CD4-positive, alpha-beta T cell treated with Interleukin-4 for 4 hours (primary cell): ENCODE results near the gene CALU.
A peak's percentile ranks its signal among the peaks of the same experiment; 100 is the strongest.

ENCODE experiments used
- DNase-seq: peaks from one replicate; pipeline ENCODE4 v3.0.0-alpha.2; 2020

The CALU gene

DNA sequence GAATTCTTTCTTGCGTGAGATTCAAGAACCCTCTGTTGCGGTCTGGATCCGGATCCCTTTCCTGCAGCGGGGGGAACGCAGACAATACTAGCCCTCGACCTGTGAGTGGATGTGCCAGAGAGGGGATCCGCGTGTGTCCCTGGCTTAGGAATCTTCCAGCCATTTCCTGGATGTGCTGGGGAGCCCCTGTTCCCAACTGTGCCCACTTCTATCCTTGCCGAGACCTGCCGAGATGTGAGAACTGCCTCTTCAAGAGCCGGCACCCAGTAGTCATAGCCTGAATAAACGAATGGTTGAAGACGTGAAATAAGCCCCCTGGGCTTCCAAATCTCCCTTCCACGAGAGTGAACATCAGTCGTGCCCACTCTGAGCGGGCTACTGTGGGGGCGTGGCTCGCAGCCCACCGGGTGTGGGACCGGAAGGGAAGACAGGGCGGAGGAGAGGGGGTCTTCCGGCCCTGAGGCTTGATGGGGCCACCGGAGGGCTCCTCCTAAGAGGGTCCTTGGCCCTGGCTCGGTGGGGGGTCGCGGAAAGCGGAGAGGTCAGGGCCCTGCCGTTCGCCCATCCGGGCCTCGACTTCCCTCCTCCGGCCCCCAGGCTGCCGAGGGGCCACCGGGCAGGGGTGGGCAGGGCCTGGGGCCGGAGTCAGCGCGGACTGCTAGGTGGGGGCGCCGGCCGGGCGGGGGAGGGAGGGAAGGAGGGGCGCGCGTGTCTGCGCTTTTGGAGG lies 51.3 kb downstream of the CALU start:
- DNase-seq, result no peak

DNA sequence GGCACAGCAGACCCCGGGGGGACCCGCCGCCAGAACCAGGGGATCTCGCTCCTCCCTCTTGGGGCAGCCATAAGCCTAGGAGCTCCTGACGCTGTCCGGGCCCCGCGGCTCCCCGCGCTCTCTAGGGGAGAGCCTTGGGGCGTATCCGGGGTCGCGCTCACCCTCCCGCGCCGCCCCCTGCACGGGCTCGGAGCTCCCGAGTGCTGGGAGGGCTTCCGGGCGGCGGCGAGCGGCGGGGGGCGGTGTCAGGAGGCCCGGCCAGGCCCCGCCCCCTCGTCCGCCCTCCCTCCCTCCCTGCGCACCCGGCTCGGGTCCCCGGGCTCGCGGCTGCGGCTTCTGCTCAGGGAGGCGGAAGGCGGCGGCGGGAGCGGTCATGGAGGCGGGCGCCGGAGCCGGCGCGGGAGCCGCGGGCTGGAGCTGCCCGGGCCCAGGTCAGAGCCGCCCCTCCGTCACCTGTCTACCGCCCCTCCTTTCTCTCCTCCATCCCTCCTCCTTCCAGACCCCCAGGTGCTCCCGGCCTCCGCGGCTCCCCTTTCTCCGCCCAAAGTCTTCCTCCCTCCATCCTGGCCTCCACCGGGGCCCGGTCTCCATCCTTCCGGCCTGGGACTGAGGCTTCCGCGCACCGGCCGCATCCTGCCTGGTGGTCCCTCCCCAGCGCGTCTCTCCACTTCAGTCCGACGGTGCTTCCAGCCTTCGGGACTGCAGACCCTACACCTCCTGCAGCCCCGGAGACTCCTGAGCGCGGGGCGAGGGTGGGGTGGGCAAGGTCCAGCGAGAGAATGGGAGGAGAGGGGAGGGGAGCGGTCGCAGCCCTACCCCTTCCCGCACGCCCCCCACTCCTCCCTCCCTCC lies 52.2 kb downstream of the CALU start, which contains the start of gene CCDC136:
CCDC136 (plus strand) TSS at position 848 of the 851 bp plus-strand sequence. CDS start 444 bp downstream, outside the sequence.
- DNase-seq, result peak; percentile 65

DNA sequence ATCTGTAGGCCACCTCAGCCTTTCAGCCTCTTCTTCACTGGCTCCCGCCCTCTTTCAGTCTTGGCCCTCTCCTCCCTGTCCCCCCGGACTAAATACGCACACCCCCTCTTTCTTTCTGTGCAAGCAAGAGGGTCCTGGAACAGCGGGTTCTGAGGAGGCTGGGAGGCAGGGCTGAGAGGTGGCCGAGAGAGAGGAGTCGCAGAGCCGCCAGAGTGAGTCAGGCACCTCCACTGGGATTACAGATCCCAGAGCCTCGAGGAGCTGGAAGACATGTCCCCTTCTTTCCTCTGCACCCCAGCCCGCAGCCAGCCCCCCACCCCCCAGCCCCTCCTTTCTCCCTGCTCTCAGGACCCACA lies 52.8 kb downstream of the CALU start:
- no peak for DNase-seq

DNA sequence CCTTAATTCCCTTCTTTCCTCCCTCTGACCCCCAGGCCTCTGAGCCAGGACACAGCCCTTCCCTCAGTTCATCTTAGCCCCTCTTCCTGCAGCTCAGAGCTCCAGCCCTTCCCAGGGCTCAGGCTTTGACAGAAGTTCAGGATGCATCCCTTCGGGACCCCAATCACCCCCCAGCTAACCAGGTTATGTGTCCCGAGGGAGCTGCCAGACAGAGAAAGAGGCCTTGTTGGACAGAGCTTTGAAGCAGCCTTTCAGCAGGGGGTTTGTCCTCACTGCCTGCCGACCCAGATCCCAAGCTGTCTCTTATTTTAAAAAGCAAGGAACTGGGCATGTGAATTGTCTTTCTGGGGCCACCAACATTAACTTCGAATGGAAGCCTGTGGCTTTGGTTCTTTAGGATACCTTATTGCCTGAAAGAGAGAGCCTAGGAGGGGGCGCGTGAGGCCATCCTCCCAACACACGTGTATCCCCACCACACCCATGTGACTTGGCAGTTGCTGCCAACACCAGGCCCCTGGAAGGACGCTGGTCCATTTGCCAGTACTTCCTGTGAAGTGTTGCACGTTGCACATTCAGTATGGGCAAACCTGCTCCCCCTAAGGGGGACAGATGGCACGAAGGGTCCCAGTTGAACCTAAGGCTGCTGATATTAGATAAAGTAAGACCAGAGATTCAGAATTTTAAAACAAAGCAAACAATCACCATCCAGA lies 53.5 kb downstream of the CALU start:
- DNase-seq, result no peak

DNA sequence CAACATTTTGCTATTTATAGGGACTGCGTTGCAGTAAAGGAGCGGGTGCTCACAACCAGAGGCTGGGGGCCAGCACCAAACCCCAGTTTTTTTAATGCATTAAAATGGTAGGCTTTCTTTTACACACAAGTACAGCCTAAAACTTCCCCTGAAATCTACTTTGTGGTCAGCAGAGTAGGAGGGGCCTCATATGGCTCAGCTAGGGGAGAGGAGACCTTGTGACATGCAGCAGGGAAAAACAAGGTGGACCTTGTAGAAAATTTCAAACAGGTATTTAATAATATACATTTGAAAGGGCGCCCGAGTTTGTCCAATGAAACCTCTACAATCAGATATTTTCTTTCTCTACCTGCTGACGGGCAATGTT lies 54.0 kb downstream of the CALU start:
- DNase-seq, result no peak

DNA sequence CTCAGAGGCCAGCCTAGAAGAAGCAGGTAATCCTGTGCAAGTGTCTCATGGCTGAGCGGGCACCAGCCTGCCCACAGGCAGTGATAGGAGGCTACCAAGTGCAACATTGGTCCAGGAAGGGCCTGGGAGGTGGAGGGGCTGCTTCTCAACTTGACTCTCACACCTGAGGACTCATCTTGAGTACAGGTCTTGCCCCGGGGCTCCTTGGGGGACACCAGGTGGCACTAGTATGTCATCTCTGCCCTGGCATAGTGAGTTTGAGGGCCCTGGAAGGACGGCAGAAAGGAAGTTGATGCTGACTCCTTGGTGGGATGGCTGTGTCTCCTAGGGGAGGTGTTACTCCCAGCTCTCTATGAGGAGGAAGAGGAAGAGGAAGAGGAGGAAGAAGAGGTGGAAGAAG lies 54.9 kb downstream of the CALU start:
- no peak for DNase-seq

DNA sequence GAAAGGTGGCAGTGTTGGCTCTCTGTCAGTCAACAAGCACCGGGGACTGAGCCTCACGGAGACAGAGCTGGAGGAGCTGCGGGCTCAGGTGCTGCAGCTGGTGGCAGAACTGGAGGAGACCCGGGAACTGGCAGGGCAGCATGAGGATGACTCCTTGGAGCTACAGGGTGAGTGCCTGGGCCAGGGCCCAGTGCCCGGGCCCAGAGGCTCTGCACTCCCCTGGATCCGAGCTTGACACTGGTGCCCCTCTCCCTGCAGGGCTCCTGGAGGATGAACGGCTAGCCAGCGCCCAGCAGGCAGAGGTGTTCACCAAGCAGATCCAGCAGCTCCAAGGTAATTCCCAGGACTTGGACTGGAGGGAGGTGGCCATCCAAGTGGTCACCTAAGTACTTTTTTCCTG lies 55.3 kb downstream of the CALU start:
- no peak for DNase-seq

DNA sequence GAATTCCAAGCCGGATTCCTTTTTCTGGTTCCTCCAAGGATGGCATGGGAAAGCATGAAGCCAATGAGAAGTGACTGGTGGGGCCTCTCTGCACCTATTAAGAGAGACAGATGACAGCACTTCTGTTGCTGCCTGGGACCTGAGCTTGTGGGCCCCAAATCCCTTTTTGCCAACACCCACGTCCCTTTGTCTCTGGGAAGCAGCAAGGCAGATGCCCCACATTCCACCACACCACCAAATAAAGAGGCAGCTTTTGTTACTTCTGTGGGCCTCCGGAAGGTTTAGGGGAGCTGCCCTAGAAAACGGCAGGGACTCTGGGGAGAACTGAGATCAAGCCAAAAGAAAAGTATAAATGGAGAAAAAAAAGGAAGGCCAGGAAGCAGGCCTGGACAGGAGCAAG lies 56.0 kb downstream of the CALU start:
- no peak for DNase-seq

DNA sequence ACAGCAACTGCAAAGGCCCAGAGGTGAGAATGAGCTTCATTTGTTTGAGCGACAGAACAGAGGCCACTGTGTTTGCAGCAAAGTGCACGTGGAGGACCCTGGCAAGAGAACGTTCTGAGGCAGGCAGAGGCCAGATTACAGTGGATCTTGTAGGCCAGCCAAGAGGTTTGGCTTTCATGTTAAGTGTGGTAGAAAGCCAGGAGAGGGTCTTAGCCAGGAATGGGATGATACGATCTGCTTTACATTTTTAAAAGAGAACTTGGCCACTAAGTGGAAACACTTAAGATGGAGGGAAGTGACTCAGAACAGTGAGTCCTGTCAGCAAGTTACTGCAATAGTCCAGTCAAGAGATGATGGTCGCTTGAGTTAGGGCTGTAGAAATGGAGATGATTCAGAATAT lies 57.2 kb downstream of the CALU start:
- no peak for DNase-seq

DNA sequence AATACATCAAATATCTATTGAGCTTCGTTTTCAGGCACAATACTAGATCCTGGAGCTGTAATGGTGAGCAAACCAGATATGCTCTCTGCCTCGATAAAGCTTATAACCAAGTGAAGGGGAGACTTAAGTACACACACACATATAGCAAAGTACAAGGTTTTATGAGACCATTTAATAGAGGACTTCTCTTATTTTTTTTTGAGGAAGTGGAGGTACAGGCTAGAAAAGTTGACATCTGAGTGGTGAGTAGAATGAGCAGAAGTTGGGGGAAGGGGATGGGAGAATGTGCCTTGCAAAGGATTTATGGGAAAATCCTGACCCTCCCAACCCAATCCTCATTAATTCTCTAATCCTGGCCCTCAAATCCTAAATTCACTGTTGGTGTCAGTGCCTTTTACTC lies 60.3 kb downstream of the CALU start:
- no peak for DNase-seq

DNA sequence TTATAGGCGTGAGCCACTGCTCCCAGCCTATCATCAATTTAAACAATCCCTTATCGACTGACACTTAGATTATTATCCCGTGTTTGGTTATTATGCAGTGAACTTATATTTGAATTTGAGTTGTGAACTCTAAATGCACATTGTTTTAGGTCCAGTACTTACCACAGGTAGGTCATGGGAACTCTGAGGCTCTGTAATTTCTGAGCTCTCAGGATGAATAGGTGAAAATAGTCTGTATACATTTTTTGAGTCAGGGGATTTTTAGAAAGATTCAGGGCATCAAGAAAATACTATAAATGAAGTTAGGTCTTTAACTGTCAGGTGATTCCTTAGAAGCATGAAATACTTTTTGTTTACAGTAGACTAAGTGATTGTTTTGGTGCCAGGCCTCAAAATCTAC lies 61.4 kb downstream of the CALU start:
- DNase-seq, result no peak

DNA sequence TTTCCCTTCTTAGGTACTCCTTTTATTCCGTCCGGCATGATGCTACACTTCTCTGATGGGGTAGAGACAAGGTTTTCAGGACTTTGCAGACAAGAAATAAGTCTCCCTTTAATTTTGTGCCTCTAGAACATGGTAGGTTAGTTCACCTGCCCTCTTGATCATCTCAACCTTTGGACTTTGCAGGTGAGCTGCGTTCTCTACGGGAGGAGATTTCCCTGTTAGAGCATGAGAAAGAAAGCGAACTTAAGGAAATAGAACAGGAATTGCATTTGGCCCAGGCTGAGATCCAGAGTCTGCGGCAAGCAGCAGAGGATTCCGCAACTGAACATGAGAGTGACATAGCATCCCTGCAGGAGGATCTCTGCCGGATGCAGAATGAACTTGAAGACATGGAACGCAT lies 61.8 kb downstream of the CALU start:
- DNase-seq, result no peak

DNA sequence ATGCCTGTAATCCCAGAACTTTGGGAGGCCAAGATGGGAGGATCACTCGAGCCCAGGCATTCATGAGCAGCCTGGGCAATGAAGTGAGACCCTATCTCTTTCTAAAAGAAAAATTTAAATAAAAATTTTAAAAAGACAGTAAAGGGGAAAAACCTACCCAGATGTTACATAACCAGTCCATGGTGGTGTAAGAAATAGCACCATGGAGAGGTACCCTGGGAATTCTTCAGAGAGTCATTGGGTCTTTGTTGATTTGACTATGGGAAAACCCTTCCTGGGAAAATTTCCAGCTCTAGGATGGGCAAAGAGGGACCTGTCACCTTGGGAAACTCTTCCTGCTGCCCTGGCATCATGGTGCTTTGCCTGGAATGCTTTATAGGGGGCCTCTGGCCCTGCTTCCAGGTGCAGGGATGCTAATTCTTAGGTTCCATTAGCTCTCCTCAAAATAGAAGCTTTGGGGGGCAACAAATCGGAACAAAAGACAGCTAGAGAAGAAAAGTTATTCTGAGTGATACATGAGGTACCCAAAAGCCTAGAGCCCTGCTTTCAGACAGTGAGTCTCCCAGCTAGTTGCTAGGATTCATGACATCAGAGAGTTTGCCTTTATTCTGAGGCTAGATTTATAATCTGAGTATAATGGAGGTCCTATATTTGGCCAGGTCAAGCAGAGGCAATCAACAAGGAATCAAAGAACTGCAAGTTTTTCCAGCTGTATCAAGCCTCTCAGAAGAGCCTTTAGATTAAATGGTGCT lies 62.7 kb downstream of the CALU start:
- no peak for DNase-seq

DNA sequence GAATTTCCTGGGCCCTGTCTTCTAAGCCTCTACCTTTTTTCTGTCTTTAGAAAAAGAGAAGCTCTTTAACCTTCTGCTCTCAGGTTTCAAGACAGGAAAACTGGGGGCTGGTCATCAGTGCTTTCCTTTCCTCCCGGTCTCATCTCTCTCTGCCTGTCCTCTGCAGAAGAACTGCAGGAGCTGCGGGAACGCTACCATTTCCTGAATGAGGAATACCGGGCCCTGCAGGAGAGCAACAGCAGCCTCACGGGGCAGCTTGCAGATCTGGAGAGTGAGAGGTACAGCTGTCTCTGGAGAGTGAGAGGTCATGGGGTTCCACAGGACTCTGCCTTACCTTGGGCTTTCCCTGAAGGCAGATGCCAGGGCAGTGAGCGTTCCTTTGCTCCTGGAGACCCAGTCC lies 65.3 kb downstream of the CALU start:
- no peak for DNase-seq

DNA sequence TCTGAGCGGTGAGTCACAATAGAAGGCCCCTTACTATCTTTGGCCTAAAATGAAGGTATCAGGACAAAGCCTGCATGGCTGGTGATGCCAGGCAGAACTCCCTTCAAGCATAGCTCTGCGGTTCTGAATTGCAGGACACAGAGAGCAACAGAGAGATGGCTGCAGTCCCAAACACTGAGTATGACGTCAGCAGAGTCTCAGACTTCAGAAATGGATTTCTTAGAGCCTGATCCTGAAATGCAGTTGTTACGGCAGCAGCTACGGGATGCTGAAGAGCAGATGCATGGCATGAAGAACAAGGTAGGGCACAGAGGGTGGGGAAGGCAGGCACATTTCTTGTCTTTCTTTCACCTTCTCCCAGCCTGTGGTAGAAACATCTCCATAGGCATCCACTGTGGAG lies 66.1 kb downstream of the CALU start:
- no peak for DNase-seq

DNA sequence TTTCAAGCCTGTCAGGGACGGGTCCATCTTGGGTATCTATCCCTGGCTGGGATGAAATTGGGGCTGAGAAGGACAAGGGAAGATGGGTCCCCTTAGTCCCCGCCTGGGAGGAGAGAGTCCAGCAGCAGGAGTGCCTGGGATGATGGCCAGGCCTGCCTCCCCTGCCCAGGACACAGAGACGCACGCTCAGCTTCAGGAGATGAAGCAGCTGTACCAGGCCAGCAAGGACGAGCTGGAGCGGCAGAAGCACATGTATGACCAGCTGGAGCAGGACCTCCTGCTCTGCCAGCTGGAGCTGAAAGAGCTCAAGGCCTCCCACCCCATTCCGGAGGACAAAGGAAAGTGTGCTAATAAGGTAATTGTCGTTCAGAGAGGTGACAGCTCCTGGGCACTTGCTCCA lies 68.0 kb downstream of the CALU start:
- no peak for DNase-seq

DNA sequence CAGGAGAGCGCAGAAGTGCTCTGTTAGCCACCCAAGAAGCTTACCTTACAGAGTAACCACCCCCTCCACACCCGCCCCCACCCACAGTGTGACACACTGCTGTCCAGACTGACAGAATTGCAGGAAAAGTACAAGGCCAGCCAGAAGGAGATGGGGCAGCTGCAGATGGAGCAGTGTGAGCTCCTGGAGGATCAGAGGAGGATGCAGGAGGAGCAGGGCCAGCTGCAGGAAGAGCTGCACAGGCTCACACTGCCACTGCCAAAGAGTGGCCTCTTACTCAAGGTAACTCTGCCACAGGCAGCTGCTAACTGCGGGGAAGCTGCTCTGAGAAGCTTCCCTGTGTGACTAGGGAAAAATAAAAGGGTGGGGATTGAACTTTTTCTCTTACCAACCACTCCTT lies 70.2 kb downstream of the CALU start:
- no peak for DNase-seq

DNA sequence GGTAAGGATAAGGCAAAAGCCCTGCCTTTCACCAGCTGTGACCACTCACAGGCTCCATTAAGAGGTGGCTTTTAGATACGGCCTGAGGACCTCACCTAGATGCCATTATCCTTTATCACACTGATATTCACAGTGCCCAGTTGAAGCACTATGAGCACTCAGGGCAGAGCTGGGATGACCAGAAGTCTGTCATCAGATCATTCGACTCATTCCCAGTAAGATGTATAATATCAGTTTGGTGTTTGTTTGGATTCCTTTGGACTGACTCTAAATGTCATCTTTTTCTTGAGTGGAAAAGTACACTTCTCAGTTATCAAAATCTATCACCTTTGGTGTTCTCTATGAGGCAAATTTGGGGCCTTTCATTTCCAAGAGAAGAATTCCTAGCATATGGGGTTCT lies 71.3 kb downstream of the CALU start:
- no peak for DNase-seq

DNA sequence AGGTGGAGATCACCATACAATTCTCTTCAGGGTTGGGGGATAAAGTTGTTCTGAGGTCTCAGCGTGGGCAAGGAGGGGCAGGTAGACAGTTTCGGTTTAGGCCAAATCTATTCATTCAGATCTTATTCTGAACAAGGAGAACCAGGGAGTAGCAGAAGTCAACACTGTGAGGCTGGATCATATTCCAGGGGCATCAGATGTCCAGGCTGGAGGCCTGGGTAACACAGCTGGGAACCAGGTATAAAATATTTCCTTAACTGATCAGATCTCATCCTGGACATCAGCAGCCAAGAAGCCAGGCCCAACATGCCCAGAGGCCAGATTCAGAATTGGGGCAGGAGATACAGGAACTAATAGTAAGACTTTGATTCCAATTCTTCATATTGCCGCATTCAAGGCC lies 71.8 kb downstream of the CALU start:
- DNase-seq, result no peak

DNA sequence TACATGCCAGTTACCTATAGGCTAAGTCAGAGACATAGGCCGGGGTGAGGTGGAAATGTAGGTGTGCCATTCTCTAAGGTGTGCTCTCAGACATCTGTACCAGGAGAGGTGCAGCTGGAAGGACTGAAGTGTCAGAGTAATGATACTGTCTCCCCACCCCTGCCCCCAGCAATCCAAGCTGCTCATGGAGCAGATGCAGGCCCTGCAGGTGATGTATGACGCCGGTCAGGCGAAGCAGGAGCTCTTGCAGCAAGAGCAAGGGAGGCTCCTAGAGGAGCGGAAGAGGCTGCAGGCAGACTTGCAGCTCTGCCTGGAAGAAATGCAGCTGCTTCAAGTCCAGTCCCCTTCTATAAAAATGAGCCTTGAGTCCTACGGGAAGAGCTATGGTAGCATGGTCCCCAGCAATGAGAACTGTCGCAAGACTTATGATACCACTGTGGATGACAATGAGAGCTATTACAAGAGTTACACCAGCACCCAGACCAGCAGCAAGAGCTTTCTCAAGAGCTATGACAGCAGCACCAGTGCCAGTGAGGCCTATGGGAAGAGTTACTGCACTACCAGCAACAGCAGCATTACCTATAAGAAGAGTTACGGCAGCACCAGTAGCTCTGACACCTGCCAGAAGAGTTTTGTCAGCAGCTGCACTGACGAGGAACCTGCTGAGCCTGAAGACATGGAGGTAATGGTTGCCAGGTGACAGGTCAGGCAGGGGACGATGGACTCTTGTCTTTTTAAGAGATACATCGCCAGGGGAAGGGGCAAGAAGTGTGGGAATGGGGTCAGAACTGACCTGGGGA lies 72.7 kb downstream of the CALU start:
- no peak for DNase-seq

DNA sequence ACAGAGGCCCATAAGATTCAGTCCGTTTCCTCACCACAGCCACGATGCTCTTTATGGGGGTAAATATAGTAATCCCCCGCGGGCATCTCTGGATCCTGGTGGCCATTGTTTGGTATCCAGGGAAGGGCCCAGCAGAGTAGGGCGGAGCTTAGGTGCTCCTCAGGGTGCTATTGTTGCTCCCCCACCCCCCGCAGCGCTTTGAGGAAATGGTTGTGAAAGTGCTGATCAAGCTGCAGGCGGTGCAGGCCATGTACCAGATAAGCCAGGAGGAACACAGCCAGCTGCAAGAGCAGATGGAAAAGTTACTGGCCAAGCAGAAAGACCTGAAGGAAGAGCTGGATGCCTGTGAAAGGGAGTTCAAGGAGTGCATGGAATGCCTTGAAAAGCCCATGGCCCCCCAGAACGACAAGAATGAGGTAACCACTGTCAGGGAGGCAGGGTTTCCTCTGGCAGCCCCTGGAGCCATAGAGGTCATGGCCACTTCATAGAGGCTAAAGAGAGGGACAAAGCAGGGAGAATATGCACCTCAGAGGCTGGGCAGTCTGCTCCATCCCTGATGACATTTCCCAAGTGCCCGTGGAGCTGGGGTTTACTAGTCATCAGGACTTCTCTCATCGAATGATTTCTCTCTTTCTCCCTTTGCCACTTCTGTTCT lies 73.5 kb downstream of the CALU start:
- no peak for DNase-seq

DNA sequence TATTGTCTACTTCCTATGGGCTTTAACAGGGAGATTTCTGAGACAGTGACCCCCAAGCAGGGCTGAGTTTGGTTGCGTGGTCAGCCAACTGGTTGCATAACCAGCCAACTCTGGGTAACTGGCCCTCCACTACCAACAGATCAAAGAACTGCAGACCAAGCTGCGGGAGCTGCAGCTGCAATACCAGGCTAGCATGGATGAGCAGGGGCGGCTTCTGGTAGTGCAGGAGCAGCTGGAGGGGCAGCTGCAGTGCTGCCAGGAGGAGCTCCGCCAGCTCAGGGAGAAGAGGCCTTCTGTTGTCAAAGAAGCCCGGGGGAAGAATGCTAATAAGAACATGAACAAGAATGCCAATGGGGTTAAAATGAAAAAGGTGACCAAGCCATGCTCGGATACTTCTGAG lies 75.3 kb downstream of the CALU start:
- no peak for DNase-seq
